ENCODE measurements around the gene PTPN23. TPM values are rescaled to one million over a fixed set of nuclear protein-coding genes. Genes with fewer than 3 reads are reported as not detected.

Gene PTPN23
- total RNA-seq, 1 experiment from 2014 or later: 13.9 TPM

DNA sequence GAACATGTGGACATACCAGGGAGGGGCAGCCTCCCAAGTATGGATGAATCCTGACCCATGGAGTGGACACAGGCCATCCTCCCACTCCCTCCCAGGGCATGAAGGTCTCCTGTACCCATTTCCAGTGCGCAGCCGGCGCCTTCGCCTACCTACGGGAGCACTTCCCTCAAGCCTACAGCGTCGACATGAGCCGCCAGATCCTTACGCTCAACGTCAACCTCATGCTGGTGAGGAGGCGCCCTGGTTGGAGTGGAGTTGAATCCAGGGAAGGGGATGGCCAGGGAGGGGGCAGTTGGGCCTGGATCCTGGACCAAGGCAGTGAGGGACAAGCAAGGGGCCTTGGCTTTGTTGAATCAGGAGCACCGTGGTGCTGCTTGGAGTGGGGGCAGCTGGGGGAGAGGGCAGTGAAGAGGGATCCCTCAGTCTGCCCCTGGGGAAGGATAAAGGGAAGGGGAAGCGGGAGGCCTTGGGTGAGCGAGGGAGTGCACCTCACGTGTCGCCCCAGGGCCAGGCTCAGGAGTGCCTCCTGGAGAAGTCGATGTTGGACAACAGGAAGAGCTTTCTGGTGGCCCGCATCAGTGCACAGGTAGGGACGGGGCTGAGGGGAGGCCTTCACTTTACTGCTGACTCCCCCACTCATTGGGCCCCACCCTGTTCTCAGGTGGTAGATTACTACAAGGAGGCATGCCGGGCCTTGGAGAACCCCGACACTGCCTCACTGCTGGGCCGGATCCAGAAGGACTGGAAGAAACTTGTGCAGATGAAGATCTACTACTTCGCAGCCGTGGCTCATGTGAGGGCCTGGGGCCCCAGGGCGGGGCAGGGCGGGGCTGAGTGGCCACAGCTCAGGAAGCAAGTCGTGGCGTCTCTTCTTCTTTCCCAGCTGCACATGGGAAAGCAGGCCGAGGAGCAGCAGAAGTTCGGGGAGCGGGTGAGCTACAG lies 25.3 kb downstream of the PTPN23 start:
- no peak for DNase-seq (ENCODE audit: low spot score)

DNA sequence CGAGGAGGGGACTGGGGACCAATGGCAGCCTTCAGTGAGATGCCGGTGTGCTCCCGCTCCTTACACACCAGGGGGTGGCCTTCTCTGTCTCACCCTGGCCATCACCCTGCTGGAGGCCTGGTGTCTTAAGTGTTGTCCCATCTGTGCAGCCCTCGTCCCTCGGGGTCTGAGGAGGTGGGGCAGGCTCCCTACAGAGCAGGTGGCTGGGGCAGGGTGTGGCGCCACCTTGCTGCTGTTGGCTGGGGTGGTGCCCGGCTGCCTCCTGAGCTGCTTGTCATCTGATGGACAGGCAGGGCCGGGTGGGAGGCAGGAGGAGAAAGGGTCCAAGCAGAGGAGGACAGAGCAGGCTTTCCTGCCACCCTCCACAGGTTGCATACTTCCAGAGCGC lies 25.9 kb downstream of the PTPN23 start:
- DNase-seq (ENCODE audit: low spot score): no peak

DNA sequence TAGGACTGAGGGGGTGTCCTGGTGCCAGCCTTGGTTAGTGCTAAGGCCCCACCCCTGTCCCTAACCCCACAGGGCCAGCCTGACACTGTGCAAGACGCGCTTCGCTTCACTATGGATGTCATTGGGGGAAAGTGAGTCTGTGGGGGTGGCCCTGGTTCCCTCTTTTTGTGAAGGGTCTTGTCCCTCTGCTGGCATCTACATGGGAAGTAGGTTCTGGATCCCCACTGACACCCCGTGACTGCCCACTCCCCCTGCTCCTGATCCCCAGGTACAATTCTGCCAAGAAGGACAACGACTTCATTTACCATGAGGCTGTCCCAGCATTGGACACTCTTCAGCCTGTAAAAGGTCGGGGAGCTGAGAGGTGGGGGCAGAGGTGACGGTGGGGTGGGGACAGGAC lies 26.4 kb downstream of the PTPN23 start:
- DNase-seq (ENCODE audit: low spot score): no peak

DNA sequence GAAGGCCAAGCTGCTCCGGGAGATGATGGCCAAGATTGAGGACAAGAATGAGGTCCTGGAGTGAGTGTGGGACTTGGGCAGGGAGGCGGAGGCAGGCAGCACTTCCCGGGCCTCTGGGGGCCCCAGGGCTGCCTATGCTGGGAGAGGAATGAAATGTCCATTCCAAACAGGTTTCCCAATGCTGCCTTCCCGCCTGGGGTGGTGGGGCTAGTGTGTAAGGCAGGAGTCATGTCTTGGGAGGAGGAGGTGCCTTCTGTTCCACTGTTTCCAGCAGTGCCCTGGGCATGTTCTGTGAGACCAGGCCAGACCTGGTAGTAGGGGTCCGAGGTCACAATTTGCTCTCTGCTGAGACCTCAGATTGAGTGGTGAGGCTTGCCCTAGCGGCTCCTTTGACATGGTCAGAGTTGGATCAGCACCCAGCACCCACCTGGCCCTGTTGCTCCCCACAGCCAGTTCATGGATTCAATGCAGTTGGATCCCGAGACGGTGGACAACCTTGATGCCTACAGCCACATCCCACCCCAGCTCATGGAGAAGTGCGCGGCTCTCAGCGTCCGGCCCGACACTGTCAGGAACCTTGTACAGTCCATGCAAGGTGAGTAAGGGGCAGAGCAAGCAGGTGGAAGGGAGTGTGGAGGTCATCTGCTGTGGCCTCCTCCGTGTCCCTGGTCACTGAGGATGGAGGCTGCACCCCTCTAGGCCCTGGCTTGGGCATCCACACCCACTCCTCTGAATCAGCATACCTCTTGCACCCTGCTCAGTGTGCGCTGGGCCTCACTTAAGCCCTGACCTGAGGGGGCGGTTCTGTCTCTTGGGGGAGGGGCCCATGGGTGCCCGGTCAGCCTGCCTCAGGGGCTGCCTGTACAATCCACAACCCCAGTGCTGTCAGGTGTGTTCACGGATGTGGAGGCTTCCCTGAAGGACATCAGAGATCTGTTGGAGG lies 27.3 kb downstream of the PTPN23 start:
- DNase-seq (ENCODE audit: low spot score): no peak

DNA sequence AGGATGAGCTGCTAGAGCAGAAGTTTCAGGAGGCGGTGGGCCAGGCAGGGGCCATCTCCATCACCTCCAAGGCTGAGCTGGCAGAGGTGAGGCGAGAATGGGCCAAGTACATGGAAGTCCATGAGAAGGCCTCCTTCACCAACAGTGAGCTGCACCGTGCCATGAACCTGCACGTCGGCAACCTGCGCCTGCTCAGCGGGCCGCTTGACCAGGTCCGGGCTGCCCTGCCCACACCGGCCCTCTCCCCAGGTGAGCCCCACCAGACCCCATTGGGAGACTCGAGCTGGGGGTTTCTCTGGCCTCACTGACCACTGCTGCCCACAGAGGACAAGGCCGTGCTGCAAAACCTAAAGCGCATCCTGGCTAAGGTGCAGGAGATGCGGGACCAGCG lies 28.0 kb downstream of the PTPN23 start:
- no peak for DNase-seq (ENCODE audit: low spot score)

DNA sequence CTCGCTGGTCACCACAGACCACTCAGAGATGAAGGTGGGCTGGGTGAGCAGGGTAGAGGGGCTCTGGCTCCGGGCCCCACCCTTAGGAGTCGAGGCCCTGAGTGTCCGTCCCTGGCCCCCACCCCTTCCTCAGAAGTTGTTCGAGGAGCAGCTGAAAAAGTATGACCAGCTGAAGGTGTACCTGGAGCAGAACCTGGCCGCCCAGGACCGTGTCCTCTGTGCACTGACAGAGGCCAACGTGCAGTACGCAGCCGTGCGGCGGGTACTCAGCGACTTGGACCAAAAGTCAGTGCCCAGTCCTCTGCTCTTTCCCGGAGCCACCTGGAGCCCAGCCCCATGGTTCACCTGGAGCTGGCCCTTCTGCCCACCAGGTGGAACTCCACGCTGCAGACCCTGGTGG lies 28.5 kb downstream of the PTPN23 start:
- DNase-seq (ENCODE audit: low spot score): no peak

DNA sequence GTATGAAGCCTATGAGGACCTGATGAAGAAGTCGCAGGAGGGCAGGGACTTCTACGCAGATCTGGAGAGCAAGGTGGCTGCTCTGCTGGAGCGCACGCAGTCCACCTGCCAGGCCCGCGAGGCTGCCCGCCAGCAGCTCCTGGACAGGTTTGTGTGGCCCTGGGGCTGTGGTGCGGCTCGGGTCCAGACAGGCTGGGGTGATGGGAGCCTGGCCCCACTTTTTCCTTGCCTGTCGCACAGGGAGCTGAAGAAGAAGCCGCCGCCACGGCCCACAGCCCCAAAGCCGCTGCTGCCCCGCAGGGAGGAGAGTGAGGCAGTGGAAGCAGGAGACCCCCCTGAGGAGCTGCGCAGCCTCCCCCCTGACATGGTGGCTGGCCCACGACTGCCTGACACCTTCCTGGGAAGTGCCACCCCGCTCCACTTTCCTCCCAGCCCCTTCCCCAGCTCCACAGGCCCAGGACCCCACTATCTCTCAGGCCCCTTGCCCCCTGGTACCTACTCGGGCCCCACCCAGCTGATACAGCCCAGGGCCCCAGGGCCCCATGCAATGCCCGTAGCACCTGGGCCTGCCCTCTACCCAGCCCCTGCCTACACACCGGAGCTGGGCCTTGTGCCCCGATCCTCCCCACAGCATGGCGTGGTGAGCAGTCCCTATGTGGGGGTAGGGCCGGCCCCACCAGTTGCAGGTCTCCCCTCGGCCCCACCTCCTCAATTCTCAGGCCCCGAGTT lies 29.0 kb downstream of the PTPN23 start:
- no peak for DNase-seq (ENCODE audit: low spot score)

DNA sequence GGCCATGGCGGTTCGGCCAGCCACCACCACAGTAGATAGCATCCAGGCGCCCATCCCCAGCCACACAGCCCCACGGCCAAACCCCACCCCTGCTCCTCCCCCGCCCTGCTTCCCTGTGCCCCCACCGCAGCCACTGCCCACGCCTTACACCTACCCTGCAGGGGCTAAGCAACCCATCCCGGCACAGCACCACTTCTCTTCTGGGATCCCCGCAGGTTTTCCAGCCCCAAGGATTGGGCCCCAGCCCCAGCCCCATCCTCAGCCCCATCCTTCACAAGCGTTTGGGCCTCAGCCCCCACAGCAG lies 29.5 kb downstream of the PTPN23 start:
- DNase-seq (ENCODE audit: low spot score): no peak

DNA sequence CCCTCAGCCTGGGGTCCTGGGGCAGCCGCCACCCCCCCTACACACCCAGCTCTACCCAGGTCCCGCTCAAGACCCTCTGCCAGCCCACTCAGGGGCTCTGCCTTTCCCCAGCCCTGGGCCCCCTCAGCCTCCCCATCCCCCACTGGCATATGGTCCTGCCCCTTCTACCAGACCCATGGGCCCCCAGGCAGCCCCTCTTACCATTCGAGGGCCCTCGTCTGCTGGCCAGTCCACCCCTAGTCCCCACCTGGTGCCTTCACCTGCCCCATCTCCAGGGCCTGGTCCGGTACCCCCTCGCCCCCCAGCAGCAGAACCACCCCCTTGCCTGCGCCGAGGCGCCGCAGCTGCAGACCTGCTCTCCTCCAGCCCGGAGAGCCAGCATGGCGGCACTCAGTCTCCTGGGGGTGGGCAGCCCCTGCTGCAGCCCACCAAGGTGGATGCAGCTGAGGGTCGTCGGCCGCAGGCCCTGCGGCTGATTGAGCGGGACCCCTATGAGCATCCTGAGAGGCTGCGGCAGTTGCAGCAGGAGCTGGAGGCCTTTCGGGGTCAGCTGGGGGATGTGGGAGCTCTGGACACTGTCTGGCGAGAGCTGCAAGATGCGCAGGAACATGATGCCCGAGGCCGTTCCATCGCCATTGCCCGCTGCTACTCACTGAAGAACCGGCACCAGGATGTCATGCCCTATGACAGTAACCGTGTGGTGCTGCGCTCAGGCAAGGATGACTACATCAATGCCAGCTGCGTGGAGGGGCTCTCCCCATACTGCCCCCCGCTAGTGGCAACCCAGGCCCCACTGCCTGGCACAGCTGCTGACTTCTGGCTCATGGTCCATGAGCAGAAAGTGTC lies 30.2 kb downstream of the PTPN23 start:
- no peak for DNase-seq (ENCODE audit: low spot score)

DNA sequence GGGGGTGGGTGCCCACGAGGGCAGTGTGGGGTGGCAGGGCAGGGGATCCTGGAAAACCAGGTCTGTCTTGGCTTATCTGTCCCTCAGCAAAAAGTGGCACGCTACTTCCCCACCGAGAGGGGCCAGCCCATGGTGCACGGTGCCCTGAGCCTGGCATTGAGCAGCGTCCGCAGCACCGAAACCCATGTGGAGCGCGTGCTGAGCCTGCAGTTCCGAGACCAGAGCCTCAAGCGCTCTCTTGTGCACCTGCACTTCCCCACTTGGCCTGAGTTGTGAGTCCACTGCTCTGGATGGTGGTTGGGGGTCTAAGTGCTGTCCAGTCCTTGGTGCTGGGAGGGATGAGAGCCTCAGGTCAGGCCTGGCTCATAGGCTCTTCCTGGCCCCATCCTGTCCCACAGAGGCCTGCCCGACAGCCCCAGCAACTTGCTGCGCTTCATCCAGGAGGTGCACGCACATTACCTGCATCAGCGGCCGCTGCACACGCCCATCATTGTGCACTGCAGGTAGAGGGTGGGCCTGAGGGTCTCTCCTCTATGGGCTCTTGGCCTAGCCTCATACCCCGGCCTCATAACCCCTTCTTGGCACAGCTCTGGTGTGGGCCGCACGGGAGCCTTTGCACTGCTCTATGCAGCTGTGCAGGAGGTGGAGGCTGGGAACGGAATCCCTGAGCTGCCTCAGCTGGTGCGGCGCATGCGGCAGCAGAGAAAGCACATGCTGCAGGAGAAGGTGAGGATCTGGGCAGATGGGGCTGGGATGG lies 31.1 kb downstream of the PTPN23 start:
- no peak for DNase-seq (ENCODE audit: low spot score)

DNA sequence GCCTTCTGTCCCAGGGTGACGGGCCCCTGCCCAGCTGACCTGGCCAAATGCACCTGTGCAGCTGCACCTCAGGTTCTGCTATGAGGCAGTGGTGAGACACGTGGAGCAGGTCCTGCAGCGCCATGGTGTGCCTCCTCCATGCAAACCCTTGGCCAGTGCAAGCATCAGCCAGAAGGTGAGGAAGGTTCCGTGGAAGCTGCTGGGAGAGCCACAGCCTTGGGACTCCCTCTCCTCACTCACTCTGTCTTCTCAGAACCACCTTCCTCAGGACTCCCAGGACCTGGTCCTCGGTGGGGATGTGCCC lies 31.6 kb downstream of the PTPN23 start:
- no peak for DNase-seq (ENCODE audit: low spot score)

DNA sequence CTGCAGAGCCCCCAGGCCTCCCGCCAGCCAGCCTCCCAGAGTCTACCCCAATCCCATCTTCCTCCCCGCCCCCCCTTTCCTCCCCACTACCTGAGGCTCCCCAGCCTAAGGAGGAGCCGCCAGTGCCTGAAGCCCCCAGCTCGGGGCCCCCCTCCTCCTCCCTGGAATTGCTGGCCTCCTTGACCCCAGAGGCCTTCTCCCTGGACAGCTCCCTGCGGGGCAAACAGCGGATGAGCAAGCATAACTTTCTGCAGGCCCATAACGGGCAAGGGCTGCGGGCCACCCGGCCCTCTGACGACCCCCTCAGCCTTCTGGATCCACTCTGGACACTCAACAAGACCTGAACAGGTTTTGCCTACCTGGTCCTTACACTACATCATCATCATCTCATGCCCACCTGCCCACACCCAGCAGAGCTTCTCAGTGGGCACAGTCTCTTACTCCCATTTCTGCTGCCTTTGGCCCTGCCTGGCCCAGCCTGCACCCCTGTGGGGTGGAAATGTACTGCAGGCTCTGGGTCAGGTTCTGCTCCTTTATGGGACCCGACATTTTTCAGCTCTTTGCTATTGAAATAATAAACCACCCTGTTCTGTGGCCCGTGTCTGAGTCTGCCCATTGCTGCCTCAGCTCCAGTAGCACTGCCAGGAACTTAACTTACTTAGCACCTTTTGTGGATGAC lies 32.2 kb downstream of the PTPN23 start:
- DNase-seq (ENCODE audit: low spot score): no peak

DNA sequence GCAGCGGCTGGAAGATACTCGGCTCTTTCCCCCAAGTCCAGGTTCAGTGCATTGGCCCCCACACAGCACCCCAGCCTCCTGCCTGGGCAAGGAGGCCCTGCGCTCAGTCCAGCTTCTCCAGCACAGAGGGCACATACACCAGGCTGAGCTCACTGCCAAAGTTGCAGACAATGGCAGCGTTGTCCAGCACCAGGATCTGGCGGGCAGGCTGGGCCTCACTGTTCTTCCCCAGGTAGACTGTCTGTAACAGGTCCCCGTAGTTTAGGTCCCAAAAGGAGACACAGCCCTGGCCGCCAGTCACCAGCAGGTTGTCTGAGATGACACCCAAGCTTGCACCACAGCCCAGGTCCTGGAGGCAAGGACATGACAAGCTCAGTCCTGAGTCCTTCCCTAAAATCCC lies 32.9 kb downstream of the PTPN23 start:
- DNase-seq (ENCODE audit: low spot score): no peak

DNA sequence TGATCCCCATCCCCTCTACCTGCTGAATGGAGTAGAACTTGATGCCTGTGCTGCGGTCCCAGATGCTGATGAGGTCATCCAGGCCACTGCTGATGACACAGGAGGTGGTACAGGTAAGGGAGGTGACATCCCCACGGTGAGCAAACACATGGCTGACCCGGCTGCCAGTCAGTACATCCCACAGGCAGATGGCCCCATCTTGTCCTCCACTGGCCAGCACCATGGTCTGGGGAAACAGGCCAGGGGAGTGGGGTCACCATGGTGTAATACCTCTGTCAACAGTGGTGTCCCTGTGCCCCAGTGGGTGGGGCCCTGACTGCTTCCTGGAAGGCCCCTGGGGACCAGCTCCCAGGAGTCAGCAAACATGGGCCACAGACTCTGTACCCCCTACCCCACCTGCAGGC lies 33.3 kb downstream of the PTPN23 start:
- DNase-seq (ENCODE audit: low spot score): no peak

DNA sequence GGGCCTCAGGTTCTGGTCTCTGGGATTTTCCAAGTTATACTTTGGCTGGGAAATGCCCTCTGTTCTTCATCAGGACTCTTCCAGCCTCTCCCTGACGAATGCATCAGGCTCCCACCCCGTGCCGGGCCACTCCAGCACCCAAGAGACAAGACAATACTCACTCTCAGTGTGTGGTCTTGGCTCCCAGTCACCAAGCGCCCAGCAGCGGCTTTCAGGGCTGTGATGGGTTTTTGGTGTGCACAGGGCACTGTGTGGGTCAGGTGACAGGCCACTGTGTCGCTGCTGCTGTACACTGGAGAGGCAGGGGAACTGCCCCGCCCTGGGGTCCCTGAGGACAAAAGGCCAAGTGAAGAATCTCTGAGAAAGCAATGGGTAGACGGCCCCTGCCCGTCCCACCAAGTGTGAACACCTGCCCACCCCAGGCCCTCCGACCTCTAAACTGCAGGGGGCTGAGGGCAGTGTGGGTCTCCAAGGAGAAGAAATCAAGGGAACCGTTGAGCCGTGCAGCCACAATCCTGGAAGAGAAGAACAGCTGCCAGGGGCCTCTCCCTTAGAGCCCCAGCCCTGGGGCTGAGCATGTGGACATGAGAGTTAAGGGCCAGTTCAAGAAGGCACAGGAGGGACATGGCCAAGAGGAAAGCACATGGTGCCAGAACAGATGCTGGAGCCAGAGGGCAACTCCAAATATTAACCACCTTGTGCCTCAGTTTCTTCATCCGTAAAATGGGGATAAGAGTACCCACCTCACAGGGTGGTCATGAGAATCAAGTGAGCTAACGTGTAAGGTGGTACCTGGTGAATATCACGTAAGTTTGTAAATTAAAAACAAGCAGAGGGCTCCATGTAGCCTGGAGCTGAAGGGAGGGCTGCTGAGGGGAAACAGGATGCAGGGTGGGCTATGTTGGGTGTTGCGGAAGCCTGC lies 34.1 kb downstream of the PTPN23 start:
- no peak for DNase-seq (ENCODE audit: low spot score)

DNA sequence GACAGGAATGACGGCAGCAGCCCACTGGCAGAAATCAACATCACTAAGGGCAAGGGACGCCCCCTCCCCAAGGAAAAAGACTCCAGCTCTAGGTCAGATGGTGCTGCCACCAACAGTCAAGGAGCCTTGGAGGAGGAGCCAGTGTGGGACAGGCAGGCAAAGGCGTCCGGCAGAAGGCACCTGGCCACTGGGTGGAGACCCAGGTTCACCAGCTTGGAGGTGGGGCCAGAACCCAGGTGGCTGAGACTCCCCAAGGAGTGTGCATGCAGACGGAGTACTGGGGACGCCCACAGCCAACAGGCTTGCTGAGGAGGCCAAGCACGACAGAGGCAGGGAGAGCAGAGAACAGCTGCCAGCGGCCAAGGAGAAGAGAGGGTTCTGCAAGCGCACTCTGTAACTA lies 35.2 kb downstream of the PTPN23 start:
- DNase-seq (ENCODE audit: low spot score): peak; percentile 59

DNA sequence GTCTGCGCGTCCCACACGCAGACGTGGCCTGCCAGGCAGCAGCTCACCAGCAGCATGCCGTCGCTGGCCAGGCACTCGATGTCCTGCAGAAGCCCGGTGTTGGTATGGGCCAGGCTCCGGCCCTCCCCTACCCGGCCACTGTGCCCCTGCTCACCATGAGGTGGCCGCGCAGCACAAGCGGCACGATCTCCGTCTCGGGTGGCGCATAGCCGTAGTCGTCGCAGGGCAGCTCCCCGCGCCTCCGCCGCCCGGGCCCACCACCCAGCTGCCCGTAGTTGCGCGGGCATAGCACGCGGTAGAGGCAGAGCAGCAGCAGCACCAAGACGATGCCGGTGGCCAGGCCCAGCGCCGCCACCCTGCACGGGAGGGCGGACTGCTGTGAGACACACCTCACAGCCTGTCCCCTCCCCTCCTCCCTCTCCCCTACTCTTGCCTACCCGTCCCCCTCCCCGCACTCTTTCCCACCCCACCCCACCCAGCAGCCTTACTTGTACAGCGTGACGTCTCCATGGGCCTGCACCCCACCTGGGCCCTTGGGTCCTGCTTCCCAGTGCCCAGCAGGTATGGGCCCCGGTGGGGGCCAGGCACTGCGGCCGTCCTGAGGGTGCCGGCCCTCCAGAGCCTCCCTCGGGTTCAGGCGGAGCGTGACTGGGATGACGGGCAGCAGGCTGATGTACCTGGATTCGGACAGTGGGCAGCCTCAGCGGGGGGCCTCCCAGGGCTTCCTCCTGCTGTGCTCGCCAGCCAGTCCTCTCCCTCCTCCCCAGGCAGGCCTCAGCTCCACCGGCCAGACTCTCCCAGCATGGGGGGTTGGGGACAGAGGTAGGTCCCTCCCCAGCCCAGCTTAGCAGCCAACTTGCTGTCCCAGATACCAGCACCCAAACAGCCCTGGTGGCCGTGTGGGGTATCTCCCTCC lies 37.6 kb downstream of the PTPN23 start:
- DNase-seq (ENCODE audit: low spot score): no peak
